Kidney (tissue), 14 donors: ENCODE data around the gene SLC9A5. TPM values are rescaled to one million over a fixed set of nuclear protein-coding genes. Genes with fewer than 3 reads are reported as not detected.

ENCODE experiments used
- DNase-seq, 5 donors: peaks; one replicate each; pipeline ENCODE4 v3.0.0-alpha.2; 2013 to 2020
- FAIRE-seq: peaks from 2 replicates; lab custom pipeline; 2012; peaks lifted over from hg19 to GRCh38; lab: Jason Lieb, UNC
- H3K27ac ChIP-seq, 2 donors: one replicate each; pipeline ENCODE4 v1.7.0; 2013; ENCODE audit warnings: low read depth in 2 of 2, low read length in 2 of 2, inconsistent platforms in 1 of 2
- H3K27me3 ChIP-seq: one replicate; pipeline ENCODE4 v1.7.1; 2013; ENCODE audit warnings: low read length, inconsistent platforms; ENCODE audit not compliant: control insufficient read depth, insufficient read depth
- H3K36me3 ChIP-seq, 3 donors: one replicate each; pipeline versions ENCODE4 v1.7.0 to v1.7.1; 2013; ENCODE audit warnings: low read length in 3 of 3, control low read depth in 1 of 3, inconsistent platforms in 1 of 3; ENCODE audit not compliant: insufficient read depth in 3 of 3, control insufficient read depth in 2 of 3
- H3K4me1 ChIP-seq, 3 donors: one replicate each; pipeline versions ENCODE4 v1.7.0 to v1.7.1; 2013; ENCODE audit warnings: low read length in 3 of 3, inconsistent platforms in 1 of 3, low read depth in 1 of 3; ENCODE audit not compliant: control insufficient read depth in 2 of 3, insufficient read depth in 2 of 3
- H3K4me3 ChIP-seq, 3 donors: one replicate each; pipeline versions ENCODE4 v1.7.0 to v1.8.1; 2013; ENCODE audit warnings: low read length in 3 of 3, control low read depth in 1 of 3, inconsistent platforms in 1 of 3
- H3K9ac ChIP-seq, 3 donors: one replicate each; pipeline versions ENCODE4 v1.7.0 to v1.7.1; 2013; ENCODE audit warnings: low read length in 3 of 3, control low read depth in 1 of 3, inconsistent platforms in 1 of 3
- H3K9me3 ChIP-seq, 3 donors: one replicate each; pipeline versions ENCODE4 v1.7.0 to v1.7.1; 2013; ENCODE audit warnings: low read length in 3 of 3, control low read depth in 1 of 3, inconsistent platforms in 1 of 3; ENCODE audit not compliant: control insufficient read depth in 2 of 3, insufficient read depth in 1 of 3
- intact Hi-C: fragments of 100-400 bp; cut with DNase I; formaldehyde crosslinking; loops from one replicate; pipeline ENCODE4 v1.11.1; 2022
- polyA plus RNA-seq: library from polyadenylated mRNA; stranded (reverse); fragments of 350-450 nt; fragmentation: Illumina TruSeq; extraction: RNeasy Lipid Tissue Mini Kit (QIAGEN cat#74804); gene quantifications from one replicate; pipeline ENCODE4 v1.2.3, GENCODE V29; 2014; ENCODE audit warnings: low read depth, low replicate concordance; ENCODE audit not compliant: insufficient read depth
- total RNA-seq: library from RNA; stranded (reverse); fragmentation: NEBNext Ultra II Directional; extraction: Animal tissue kit (Norgen Biotek cat#: 25700); gene quantifications from one replicate; pipeline ENCODE4 v1.2.1, GENCODE V29; 2021
- TF ChIP-seq, protein P1 (sequence below): IDR thresholded peaks from 3 replicates; pipeline ENCODE4 v1.5.1; 2012; ENCODE audit warnings: mild to moderate bottlenecking, moderate library complexity, borderline replicate concordance; ENCODE audit not compliant: insufficient read depth; ENCODE audit errors: extremely low read depth
- donor health status: control.
- donor health status: control.
- donor health status: control.
- donor health status: control.
- donor health status: control.
- donor health status: DM: yes; HTN: yes; CAD: no.
- donor health status: Normal renal cell carcinoma (clear cell type).

SLC9A5 gene
- total and polyA plus RNA-seq, 2 donors from 2014 or later: 0.92 to 1.1 TPM

DNA sequence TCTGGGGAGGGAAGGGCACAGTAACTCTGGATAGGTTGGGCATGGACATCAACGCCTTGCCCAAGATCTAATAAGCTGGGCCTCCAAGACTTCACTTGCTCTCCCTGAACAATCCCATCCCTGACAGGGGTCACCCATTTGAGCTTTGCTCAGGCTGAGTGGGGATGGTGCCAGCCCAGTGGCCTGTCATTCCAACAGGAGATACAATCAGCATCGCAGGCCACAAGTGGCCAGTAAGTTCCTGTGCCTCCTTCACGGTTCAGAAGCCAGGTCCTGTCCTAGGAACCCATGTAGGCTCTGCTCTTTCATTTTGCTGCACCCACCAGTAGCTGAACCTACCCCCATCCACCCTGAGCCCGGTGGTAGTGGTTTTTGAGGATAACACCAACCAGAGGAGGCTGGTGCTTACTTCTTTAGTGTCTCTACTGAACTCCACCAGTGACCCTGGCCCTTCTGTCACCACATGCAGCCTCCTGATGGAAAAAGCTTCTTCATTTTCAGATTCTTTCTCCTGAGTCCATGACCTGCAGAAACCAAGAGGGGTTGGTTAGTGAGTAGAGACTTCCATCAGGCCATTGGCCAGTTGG is 45.5 kb downstream of the SLC9A5 start:
- FAIRE-seq: no peak
- intact Hi-C loops: no loop called here
- no peak overlapping the region for H3K4me3 ChIP-seq
- H3K4me1 ChIP-seq: no peaks in the 10 kb centered on the region
- no peaks in the 10 kb centered on the region for H3K36me3 ChIP-seq
- H3K9me3 ChIP-seq: no peaks in the 10 kb centered on the region
- no peaks in the 10 kb centered on the region for H3K27me3 ChIP-seq
- H3K9ac ChIP-seq: no peak overlapping the region
- TF ChIP-seq, protein P1, sequence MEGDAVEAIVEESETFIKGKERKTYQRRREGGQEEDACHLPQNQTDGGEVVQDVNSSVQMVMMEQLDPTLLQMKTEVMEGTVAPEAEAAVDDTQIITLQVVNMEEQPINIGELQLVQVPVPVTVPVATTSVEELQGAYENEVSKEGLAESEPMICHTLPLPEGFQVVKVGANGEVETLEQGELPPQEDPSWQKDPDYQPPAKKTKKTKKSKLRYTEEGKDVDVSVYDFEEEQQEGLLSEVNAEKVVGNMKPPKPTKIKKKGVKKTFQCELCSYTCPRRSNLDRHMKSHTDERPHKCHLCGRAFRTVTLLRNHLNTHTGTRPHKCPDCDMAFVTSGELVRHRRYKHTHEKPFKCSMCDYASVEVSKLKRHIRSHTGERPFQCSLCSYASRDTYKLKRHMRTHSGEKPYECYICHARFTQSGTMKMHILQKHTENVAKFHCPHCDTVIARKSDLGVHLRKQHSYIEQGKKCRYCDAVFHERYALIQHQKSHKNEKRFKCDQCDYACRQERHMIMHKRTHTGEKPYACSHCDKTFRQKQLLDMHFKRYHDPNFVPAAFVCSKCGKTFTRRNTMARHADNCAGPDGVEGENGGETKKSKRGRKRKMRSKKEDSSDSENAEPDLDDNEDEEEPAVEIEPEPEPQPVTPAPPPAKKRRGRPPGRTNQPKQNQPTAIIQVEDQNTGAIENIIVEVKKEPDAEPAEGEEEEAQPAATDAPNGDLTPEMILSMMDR: no peak
- no peak for DNase-seq
- no peak overlapping the region for H3K27ac ChIP-seq

DNA sequence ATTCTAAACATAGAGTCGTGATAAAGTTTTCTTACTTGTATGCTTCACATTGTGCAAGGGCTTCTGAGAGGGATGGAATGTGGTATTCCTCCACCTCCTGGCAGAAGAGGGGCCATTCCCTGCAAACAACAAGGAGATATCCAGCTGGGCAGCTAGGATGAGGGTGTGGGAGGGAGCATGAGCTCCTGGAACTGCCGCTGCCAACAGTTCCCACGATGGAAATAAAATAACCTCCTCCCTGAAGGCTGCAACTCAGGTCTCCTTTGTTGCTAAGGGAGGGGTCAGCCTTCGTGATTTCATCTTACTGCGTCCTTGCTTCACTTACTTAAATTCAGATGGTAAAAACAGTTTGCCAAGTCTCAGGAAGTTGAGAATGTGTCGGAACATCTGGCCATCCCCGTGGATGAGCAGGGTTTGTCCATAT is 46.2 kb downstream of the SLC9A5 start:
- Histone ChIP-seq H3K27me3 (no peaks in the 10 kb centered on the region), H3K9ac (no peak overlapping the region), H3K36me3 (no peaks in the 10 kb centered on the region), H3K27ac (no peak overlapping the region), H3K9me3 (no peaks in the 10 kb centered on the region), H3K4me3 (no peak overlapping the region), H3K4me1 (no peaks in the 10 kb centered on the region)
- no peak for DNase-seq
- FAIRE-seq: no peak
- intact Hi-C loops: no loop called here
- TF ChIP-seq, protein P1: no peak

DNA sequence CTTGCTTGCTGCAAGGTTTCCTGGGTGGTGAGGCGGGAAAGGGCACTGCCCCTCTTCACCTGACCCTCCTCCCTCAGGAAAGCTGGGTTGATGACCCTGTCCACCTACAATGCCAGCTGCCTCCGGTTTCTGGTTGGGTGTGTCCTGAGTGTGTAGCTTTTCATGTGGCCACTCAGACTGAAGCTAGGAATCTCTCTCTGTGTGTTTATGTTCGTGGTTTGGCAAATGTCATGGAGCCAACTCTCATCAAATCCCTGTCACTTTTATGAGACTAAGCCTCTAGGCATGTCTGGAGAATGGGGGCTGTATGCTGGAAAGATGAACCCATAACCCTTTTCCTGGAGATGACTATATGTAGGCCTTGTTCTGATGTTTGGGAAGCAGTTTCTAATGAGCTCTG is 47.6 kb downstream of the SLC9A5 start:
- H3K27ac ChIP-seq: no peak overlapping the region
- no peaks in the 10 kb centered on the region for H3K36me3 ChIP-seq
- H3K4me1 ChIP-seq: no peaks in the 10 kb centered on the region
- TF ChIP-seq, protein P1: no peak
- FAIRE-seq (no peak), DNase-seq (no peak)
- no peaks in the 10 kb centered on the region for H3K9me3 ChIP-seq
- H3K9ac ChIP-seq: no peak overlapping the region
- H3K27me3 ChIP-seq: no peaks in the 10 kb centered on the region
- intact Hi-C loops: no loop called here
- H3K4me3 ChIP-seq: no peak overlapping the region

DNA sequence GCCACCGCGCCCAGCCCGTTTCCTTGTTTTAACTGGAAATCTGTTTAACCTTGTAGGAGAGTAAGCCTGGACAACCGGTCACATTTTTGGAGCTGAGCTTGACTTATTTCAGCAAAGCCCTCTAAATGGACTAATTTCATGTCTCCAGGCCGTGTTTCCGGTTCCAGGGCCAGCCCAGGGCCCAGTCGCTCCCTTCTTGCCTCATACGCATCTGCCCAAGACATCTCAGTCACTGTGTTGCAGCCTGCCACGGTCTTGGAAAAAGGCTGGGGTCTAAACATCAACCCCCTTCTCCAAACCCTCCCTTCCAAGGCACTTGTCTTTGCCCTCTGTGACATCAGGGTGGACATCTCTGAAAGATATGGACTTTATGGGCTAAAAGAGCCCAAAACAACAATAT is 49.5 kb downstream of the SLC9A5 start:
- no peak for FAIRE-seq
- TF ChIP-seq, protein P1: no peak
- Histone ChIP-seq H3K27me3 (no peaks in the 10 kb centered on the region), H3K9ac (no peak overlapping the region), H3K9me3 (no peaks in the 10 kb centered on the region), H3K36me3 (no peaks in the 10 kb centered on the region), H3K27ac (no peak overlapping the region), H3K4me3 (no peak overlapping the region), H3K4me1 (no peaks in the 10 kb centered on the region)
- DNase-seq: no peak
- intact Hi-C loops: no loop called here
